ENCODE data around the gene NBAS.

The NBAS gene

DNA sequence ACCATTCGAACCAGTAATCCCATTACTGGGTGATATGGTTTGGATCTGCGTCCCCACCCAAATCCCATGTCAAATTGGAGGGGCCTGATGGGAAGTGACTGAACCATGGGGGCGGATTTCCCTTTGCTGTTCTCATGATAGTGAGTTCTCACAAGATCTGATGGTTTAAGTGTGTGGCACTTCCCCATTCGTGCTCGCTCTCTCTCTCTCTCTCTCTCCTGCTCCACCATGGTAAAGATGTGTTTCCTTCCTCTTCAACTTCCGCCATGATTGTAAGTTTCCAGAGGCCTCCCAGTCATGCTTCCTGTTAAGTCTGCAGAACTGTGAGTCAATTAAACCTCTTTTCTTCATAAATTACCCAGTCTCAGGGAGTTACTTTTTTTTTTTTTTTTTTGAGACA is 62.6 kb downstream of the NBAS start:
- DNase-seq (ENCODE audit: low read depth): no peak
- TF ChIP-seq, protein P1, sequence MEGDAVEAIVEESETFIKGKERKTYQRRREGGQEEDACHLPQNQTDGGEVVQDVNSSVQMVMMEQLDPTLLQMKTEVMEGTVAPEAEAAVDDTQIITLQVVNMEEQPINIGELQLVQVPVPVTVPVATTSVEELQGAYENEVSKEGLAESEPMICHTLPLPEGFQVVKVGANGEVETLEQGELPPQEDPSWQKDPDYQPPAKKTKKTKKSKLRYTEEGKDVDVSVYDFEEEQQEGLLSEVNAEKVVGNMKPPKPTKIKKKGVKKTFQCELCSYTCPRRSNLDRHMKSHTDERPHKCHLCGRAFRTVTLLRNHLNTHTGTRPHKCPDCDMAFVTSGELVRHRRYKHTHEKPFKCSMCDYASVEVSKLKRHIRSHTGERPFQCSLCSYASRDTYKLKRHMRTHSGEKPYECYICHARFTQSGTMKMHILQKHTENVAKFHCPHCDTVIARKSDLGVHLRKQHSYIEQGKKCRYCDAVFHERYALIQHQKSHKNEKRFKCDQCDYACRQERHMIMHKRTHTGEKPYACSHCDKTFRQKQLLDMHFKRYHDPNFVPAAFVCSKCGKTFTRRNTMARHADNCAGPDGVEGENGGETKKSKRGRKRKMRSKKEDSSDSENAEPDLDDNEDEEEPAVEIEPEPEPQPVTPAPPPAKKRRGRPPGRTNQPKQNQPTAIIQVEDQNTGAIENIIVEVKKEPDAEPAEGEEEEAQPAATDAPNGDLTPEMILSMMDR (conservative IDR thresholded peaks at IDR 0.05; ENCODE audit: control insufficient read depth, insufficient read depth, low read depth, low read length): no peak
- H3K4me3 ChIP-seq (ENCODE audit: control insufficient read depth, low read depth, low read length): no peak overlapping the region

DNA sequence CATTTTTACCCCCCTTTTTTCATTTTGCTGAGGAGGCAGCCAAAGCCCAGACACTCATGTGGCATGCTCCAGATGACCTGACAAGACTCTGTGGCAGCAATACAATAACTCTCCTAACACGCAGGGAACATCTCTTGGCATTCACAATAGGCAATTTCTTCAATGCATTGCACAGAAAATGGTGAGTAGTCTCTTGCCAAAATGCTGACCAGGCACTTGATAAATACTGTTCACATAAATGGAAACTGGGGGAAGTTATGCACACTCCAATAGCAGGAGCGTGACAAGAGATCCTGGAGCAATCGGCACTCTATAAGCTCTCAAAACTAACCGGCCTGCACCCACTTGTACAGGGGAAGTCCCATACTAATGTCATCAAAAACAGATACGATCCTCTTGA is 66.3 kb downstream of the NBAS start:
- peak; percentile 10 for DNase-seq (ENCODE audit: low read depth)
- H3K4me3 ChIP-seq (ENCODE audit: control insufficient read depth, low read depth, low read length): no peak overlapping the region
- TF ChIP-seq, protein P1 (conservative IDR thresholded peaks at IDR 0.05; ENCODE audit: control insufficient read depth, insufficient read depth, low read depth, low read length): no peak

DNA sequence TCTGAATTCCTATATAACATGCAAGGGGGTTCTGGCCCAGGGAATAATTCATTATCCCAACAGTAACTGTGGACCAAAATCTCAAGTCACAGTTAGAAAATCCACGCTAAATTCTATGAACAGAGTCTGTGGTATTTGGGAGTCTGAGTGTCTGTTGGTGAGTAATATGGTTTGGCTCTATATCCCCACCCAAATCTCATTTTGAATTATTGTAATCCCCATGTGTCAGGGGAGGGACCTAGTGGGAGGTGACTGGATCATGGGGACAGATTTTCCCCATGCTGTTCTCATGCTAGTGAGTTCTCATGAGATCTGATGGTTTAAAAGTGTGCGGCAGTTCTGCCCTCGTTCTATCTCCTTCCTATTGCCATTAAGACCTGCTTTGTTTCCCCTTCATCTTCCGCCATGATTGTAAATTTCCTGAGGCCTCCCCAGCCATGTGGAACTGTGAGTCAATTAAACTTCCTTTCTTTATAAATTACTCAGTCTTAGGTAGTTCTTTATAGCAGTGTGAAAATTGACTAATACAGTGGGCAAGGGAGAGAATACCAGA is 68.3 kb downstream of the NBAS start:
- TF ChIP-seq, protein P1 (conservative IDR thresholded peaks at IDR 0.05; ENCODE audit: control insufficient read depth, insufficient read depth, low read depth, low read length): no peak
- no peak overlapping the region for H3K4me3 ChIP-seq (ENCODE audit: control insufficient read depth, low read depth, low read length)
- peak; percentile 21 for DNase-seq (ENCODE audit: low read depth)

DNA sequence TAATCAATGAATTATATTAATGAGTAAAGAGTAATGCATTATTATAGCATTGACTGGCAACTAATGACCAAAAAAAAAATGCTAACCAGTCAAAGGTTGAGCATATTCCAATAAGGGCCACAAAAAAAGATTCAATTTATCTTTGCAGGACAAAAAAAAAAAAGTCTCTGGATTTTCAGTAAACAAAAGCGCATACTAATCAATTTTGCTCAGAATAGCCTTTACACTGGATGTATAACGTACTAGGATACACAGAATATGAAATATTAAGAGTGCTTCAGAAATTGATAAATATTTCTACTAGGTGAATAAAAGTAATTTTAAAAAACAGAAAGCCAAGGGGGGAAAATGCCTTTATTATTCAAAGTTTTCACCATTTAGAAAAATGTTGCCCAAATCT is 74.4 kb downstream of the NBAS start:
- H3K4me3 ChIP-seq (ENCODE audit: control insufficient read depth, low read depth, low read length): no peak overlapping the region
- TF ChIP-seq, protein P1 (conservative IDR thresholded peaks at IDR 0.05; ENCODE audit: control insufficient read depth, insufficient read depth, low read depth, low read length): no peak
- no peak for DNase-seq (ENCODE audit: low read depth)

DNA sequence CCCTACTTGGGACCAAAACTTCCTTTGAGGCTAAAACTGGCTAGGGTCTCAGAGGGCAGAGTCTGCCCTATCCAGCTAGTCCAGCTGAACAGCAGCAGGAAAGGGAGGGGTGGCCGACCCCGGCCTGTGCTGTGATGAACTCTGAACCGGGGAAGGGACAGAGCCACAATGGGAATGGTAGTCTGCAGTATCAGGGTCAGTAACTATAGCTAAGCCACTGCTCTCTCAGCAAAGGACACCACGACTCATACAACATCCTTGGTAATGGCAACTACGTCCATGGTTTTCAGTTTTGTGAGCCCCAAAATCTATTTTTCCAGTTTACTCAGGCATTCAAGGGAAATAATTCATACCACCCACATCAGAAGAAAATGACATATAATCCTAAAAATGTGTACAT is 75.2 kb downstream of the NBAS start:
- no peak for DNase-seq (ENCODE audit: low read depth)
- TF ChIP-seq, protein P1 (conservative IDR thresholded peaks at IDR 0.05; ENCODE audit: control insufficient read depth, insufficient read depth, low read depth, low read length): no peak
- no peak overlapping the region for H3K4me3 ChIP-seq (ENCODE audit: control insufficient read depth, low read depth, low read length)

DNA sequence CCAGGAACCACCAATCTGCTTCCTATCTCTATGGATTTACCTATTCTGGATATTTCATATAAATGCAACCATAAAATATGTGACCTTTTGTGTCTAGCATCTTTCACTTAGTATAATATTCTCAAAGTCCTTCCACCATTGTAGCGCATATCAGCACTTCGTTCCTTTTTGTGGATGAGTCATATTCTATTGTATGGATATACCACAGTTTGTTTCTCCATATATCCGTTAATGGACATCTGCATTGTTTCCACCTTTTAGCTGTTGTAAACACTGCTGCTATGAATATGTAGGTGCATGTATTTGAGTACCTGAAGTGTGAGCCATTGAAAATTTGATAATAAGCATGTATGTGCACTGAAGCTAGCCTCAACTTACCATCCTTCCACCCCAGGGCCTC is 80.1 kb downstream of the NBAS start:
- H3K4me3 ChIP-seq (ENCODE audit: control insufficient read depth, low read depth, low read length): no peak overlapping the region
- DNase-seq (ENCODE audit: low read depth): no peak
- TF ChIP-seq, protein P1 (conservative IDR thresholded peaks at IDR 0.05; ENCODE audit: control insufficient read depth, insufficient read depth, low read depth, low read length): no peak

DNA sequence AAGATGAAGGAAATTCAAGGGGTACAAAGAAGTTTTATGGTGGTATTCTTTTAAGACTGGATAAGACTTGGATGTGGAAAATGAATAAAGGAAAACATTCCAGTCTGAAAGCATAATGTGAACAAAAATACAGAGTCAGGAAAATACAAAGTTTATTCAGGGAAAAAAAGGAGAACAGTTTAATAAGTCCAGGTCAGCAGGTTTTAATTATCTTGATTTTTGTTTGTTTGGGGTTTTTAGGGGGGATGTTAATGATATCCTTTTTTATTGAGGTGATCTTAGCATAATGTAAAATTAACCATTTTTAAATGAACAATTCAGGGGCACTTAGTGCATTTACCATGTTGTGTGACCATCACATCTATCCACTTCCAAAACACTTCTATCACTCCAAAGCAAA is 80.6 kb downstream of the NBAS start:
- H3K4me3 ChIP-seq (ENCODE audit: control insufficient read depth, low read depth, low read length): no peak overlapping the region
- TF ChIP-seq, protein P1 (conservative IDR thresholded peaks at IDR 0.05; ENCODE audit: control insufficient read depth, insufficient read depth, low read depth, low read length): no peak
- DNase-seq (ENCODE audit: low read depth): no peak
